Forelimb muscle (tissue), 1 donor: Measurements from ENCODE around the gene PSMB7. TPM values are rescaled to one million over a fixed set of nuclear protein-coding genes. Genes with fewer than 3 reads are reported as not detected.

Experiments
- DNase-seq: peaks from one replicate; pipeline ENCODE4 v3.0.0-alpha.2; 2013; ENCODE audit warnings: low read depth
- polyA plus RNA-seq: library from polyadenylated mRNA; unstranded; fragments of 120-200 nt; gene quantifications from one replicate; pipeline ENCODE4 v1.2.1, GENCODE V29; 2013; ENCODE audit not compliant: insufficient read length

PSMB7 gene
- polyA plus RNA-seq, 1 donor = 177 TPM

DNA sequence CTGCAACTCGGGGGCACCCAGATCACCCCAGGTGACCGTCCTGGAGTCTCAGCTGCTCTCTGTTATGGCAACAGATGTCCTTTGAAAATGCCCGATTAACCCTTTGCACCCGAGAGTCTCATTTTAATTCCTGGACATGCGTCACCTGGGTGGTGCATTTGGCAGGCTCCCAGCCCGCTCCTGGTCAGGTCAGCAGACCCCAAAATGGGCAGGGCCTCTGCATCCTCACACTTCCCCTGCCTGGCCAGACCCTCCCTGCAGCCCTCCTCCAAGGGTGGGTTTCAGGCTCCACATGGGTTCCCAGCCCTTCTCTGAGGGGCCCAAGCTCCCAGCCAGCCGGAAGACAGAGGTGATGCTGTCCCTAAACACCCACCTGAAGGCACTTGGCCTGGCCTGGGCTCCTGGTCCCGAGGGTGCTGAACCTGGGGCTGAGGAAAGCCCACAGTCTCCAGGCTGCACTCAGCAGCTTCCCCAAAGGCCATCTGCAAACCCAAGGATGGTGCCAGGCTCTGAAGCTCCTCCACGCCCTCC, 69.4 kb downstream of the PSMB7 start:
- DNase-seq = no peak

DNA sequence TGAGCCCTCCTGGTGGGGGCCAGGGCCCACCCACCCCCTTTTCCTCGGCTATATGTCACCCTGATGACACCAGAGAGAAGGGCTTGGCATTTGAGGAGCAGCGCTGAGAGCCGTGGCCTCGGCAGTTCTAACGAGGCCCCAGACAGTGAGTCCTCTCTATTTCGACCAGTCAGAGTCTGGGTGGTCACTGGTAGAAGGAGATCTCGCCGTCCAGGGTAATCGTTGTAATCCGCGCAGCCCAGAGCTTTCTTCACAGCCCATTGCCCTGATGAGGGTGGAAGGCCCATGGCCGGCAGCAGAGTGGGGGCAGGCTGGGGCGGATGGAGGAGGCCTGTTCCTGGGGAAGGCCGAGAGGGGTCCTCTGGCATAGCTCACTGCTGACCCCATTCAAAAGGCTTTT, 70.2 kb downstream of the PSMB7 start:
- no peak for DNase-seq

DNA sequence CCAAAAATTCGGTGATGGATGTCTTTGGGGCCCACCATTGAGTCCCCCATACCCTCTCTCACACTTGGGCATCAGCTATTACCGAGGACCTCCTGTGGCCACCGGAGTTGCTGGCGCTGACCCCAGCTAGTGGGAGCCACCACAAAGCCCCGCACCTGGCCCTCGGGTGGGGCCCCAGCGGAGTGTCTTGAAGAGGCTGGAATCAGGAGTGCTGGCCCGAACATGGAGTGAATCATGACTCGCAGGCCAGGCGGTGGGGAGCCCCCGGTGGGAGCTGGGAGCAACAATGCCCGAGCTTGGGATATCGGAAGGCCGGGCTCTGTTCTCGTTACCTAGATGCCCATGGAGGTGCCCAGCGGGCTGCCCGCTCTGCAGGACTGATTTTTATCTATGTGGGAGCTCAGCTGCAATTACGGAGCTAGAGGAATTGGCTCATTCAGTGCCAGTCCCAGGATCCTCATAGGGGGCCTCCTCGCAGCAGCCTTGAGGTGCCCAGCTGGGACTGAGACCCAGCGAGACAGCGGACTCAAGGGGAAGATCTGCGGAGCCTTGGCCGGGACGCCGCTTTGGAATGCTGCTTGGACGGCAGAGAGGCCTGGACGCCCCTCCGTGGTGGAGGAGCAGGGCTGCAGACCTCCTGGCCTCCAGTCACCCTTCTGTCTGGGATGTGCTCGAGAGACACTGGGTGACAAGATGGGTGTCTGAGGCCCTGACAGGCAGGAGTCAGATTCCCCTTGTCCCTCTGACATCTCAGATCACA, 70.8 kb downstream of the PSMB7 start:
- DNase-seq = no peak

DNA sequence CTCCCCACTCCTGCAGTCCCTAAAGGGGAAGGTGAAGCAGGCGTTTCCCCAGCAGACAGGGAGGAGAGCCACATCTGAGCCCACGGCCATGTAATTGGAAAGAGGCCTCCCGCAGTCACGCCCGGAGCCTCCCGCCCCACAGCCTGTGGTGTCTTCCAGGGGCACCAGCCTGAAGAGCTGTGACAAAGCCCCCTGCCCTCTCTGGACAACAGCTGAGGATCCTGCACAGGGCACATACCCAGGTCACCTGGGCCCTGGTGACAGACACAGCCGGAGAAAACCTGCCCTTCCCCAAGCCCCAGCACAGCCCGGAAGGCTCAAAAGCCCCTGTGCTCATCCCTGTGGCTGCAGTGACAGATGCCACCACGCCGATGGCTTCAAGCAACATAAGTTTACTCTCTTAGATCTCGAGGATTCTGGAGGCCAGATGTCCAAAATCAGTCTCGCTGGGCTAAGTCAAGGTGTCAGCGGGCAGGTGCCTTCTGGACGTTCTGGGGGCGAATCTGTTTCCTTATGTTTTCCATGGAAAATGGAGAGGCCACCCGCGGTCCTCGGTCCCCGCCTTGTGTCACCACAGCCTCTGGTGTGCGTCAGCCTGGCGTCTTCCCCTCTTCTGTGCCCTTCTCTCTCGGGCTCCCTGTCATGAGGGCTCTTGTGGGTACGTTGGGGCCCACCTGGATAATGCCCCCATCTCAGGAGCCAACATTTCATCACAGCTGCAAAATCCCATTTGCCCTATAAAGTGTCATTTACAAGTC, 71.5 kb downstream of the PSMB7 start:
- no peak for DNase-seq

DNA sequence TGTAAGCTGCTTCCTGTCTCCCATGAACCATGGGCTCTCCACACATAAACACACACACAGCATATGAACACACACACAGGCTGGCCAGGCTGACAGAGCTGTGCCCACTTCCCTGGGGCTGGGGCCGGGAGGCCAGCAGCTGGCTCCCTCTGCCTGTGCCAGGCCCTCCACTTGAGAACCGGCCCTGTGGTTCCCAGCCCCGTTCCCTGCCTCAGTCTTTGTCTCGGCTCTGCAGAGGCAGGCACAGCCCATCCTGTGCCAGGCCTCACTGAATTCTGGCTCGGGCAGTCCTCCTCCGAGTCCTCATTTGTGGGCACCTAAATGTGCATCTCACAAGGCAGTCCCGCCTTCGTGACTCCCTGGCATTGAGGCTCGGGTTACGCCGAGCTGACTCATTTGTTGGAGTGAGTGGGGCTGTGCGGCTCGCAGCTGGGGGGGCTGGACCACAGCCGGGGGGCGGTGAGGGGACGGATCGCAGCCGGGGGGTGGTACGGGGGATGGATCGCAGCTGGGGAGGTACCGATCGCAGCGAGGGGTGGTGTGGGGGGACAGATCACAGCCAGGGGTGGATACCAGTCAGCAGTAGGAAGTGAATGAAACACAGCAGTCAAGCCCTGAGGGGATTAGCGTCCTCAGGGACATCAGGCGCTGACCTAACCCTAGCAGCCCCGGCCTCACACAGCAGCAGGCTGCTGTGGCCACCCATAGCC, 72.3 kb downstream of the PSMB7 start:
- DNase-seq = peak; percentile 32

DNA sequence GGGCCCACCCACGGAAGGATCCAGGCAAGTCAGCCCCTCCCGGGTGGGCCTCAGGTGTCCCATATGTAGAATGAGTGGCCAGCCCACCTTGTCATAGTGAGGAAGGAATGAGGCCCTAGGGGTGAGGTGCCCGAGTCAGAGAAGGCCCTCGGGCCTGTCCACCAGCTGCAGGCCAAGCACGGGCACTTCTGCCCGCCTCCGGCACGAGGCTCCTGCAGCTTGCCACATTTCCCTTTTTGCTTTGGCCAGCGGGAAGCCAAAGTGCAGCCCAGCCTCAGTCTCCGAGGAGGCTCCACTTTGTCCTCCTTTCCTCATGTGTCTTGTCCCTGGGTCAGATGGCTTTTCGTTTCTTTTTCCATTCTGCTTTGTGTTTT, 72.9 kb downstream of the PSMB7 start:
- DNase-seq = no peak

DNA sequence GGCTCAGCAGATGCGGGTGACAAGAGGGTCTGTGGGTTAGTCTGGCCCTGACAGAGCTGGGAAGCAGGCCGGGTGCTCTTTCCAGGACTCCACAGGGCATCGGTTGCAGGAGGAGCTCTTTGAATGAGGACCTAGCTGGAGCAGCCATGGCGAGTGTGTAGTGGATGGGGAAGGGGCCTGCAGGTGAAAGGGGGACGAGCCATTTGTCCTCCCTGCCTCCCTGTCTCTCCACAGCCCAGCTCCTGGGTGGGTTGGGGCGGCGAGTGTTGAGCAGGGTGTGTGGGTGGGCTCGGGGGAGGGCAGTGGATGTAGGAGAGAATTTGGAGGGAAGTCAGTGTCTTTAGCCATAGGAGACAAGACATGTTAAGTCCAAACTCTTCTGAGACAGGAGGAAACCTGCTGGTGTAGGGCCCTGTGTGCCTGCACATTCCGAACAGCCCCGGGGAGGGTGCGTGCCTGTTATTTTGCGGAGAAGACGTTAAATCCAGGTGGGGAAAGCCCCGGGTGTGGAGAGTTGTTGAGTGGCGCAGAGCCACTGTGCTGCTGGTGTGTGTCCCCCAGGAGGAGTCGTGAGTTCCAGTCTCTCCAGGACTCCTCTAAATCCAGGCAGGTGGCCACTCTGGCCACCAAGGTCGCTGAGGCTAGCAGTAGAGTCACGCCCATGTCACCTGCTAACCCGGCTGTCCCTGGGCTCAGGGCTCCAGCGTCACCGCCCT, 73.6 kb downstream of the PSMB7 start:
- no peak for DNase-seq

DNA sequence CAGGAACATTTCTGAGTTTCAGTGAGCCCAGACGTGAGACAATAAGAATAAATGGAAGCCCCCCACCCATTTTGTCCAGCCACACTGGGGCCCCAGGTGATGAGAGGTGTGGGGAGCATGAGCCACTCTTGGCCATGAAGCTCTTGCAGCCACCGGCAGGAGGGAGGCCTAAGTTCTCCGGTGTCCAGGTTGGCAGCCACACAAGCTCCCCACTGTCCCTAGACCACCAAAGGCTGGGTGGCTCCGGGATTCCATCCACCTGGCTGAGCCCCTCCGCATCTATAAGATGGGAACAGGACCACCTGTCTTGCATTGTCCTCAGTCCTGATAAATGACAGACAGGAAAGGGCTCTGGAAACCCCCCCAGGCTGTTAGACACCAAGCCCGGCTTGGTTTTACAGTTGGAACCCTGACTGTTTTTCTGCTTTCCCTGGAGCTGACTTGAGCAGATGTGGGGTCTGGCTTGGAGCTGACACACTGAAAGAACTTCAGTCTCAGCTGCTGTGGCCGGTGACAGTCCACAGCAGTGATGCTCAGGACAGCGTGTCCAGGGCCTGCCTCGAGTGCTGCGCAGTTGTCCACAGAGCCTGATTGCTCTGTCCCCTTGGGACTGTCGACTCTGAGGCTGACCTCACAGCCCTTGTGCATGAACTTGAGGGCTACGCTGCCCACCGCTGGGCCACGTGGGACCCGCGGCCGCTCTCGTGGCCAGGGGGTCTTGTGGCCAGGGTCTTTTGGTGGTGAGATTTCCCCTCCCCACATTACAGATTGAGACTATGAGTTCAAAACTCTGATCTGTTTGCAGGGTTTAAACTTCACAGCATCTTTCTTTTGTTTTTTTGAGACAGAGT, 74.8 kb downstream of the PSMB7 start:
- no peak for DNase-seq

DNA sequence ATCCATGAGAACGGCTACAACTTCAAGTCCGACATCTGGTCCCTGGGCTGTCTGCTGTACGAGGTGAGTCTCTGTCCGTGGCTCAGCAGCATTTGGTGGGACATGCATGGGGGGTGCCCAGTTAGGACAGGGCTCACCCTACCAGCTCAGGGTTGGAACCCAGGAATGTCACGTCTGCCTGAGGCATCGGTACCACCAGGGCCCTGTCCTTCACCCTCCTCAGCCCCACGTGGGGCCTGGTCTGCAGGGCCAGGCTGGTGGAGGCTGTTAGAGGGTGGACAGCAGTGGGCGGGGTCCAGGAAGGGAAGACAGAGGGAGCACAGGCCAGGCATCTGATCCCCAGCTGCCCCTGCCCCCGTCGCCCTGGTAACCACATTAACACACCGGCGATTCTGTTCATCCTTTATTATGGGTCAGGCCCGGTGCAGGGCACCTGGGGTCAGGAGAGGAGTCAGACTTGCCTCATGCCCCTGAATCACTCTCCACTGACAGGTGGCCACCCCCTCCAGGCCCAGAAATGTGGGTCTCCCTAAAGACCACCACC, 75.6 kb downstream of the PSMB7 start:
- DNase-seq = no peak

DNA sequence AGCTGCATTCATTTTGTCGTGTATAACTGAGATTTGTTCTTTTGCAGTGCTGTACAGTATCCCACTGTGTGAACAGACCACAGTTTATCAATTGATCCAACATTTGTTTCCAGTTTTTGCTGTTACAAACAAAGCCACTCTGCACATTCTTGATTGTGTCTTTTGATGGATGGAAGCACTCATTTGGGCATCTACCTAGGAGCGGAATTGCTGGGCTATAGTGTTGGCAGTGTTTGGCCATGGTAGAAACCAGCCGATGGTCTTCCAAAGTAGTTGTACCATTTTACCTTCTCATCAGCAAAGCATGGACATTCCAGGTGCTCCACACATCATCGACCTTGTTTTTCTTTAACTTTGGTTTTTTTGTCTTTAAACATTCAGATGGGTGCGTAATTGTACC, 77.7 kb downstream of the PSMB7 start:
- no peak for DNase-seq

DNA sequence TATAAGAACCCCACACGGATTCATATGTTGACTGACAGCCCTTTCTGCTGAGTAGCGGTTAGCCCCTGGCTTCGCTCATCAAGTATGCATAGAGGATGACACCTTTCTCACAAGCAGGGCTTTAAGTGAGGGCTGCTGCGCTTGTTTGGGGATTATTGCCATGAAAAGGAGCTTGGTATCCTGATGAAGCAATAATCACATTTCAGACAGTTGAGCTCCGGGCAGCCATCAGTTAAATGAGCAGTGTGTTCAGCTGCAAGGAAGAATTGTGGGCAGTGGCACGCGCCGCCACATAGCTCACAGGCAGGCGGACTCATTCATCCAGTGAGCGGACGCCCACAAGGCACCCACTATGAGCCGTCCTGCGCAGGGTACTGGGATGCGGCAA, 79.9 kb downstream of the PSMB7 start:
- no peak for DNase-seq

DNA sequence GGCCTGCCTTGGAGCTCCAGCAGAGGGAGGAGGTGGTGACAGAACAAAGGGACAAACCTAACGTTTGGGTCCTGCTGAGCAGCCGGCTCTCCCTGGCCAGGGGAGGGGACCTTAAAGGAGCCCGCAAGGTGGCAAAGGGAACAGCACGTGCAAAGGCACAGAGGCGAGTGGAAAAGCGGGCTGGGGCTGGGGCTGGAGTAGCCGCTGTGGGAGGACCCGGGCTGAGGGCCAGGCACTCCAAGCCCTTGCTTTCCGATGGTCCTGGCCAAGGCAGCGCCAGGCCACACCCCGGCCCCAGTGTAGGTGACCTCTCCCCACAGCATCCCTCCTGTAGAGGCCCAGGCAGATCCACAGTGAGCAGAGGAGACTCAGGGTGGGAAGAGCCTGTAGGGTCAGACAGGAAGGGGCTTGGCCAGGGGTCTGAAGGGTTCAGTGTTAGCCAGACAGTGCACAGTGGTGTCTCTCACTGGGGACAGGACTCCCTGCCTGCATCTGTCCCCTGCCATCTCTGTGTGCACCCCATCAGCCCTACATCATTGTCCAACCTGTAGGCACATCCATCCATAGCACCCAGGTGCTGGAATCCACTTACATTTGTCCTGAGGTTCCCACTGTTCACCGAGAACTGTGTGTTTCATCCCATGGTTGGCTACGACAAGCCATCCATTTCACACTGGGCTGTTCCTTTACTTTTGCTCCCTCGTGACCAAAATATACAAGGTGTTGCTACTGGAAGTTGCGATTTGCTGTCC, 80.5 kb downstream of the PSMB7 start:
- no peak for DNase-seq

DNA sequence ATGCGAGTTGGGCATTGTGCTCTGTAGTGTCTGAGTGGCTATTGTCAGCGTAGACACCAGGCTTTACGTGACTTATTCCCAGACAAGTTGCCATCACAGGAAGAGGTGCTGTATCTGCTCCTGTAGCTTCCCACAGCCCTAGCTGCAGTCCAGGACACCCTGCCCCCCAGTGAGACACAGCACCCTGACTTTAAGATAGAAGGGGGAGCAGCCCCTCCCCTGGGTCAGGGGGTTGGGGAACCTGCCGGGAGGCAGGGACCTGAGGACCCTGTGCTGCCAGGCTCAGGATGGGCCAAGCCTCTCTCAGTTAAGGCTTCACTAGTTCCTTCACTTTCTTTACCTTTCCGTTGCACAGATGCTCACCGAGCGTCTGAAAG, 82.1 kb downstream of the PSMB7 start:
- no peak for DNase-seq

DNA sequence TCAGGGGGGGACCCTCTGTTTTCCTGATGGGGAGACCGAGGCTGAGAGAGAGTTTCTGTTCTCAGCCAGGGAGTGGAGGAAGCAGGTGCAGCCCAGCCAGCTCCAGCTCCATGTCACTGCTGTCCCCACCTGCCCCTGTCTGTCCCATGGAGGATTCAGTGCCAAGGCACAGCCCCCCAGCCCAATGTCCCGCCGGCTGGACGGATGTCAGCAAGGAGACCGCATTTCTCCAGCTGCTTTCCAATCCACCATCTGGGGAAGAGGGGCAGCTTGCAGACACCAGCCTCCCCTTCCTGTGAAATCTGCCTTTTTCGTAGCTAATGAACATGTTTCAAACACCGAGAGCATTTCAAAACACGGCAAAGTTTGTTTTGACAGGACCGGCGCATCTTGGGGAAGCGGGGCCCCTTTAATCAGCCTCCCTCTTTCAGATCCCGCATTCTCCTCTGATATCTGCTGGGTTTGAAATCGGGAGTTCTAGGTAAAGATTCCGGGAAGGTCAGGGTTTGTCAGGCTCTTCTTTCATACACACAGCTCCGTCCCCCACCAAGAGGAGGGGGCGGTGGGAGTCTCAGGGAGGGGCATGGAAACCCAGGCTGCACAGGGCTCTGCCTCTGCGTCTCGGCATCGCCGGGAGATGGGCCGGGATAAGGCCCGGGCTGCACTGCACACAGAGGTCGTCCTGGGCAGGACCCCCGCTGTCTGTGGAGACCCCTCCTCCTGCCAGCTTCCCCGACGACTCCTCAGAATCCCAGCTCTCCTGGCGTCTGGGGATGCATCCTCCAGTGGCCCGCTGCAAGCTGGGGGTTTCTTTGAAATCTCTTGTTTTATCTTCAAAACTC, 82.7 kb downstream of the PSMB7 start:
- DNase-seq = no peak

DNA sequence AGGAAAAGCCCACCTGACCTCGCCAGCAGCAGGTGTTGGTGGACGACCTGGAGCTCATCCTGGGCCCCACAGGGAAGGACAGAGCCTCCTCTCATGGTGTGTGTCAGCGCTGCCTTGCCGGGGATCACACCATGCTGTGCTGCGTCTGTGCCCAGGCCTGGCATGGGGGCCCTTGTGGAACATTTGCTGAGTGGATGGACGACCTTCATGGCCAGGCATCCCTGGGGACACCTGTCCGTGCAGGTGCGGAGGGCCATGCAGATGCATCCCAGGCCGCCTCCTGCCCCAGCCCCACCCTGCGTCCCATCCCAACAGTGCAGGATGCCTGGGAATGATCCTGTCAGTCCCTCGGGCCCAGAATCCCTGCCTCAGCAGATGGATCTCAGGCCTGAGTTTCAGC, 83.7 kb downstream of the PSMB7 start:
- DNase-seq = no peak

DNA sequence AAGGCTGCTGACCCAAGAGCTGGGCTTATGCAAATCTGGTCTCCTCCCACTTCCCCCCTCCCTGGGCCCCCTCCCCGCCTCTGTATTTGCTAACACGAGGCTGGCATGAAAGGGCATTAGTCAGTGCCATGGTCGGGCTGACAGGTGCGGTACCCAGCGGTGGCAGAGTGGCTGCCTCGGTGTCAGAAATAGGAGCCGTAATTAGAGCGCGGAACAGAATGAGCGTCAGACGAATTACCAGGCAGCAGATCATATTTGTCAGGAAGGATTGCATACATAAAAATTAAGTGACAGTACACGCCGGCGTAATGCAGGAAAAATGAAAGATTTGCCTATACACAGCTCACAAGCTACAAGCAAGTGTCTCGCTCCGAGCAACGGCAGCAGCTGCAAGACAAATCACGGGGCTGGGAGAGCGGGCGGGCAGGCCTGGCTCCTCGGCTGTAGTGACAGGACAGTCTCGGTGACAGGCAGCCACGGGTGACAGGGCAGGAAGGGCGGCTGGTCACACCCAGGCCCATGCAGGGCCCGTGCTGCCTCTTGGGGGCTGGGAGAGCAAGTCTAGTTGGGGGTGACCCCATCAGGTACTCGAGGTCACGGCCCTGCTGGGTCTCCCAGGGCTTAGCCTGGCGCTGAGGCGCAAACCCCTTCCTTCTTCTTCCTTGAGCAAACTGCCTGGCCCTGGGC, 85.1 kb downstream of the PSMB7 start:
- no peak for DNase-seq

DNA sequence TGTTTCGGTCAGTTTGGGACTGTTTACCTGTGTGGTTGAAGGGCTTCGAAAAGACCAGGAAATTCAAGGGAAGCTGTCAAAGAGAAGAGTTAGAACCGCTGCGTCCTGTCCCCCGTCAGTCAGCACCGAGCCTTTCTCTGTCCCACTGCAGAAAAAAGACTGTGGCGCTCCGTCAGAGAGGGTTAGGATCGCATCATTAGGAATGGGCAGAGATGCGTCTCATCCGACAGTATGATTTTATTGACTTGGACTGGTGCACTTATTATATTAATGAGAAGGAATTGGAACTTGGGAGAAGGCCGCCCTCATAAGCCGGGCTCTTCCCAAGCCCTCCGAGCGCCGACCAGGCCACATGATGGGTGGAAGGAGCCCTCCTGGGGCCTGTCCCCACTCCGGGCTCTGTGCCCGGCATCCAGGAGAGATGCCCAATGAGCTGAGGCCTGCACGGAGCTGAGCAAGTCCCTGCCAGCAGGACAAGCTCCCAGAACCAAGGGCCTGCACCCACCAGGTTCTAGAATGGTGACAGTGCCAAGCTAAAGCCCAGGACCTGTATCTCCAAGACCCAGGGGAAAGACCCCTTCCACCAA, 85.9 kb downstream of the PSMB7 start:
- no peak for DNase-seq

DNA sequence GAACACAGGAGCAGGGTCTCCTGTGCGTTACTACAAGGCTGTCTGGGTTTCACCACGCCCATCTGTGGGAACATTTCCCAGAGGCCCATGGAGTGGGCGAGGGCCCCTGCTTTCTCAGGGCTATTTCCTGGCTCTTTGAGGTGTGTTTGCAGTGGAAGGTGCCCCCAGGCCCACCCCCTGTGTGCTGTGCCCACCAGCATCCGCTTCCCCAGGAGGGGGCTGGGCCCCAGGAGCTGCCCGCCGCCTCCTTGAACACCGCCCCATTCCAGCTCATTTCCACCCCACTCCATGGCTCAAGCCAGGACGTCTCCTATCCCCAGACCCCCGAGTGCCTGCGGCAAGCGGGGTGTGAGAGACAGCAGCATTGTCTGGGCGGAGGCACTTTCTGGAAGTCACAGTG, 87.0 kb downstream of the PSMB7 start:
- no peak for DNase-seq
